Astrocyte (in vitro differentiated cells and primary cell): Measurements from ENCODE around the gene ZNF268.

Experiments
- CTCF ChIP-seq: IDR thresholded peaks from 2 replicates; pipeline ENCODE4 v1.5.1; 2011; ENCODE audit warnings: low read depth, mild to moderate bottlenecking, inconsistent platforms, low read length, moderate library complexity; ENCODE audit not compliant: insufficient read depth
- EZH2 ChIP-seq: IDR thresholded peaks from 2 replicates; pipeline ENCODE4 v1.6.1; 2012; ENCODE audit warnings: mild to moderate bottlenecking, low read length, inconsistent platforms; ENCODE audit not compliant: insufficient read depth

DNA sequence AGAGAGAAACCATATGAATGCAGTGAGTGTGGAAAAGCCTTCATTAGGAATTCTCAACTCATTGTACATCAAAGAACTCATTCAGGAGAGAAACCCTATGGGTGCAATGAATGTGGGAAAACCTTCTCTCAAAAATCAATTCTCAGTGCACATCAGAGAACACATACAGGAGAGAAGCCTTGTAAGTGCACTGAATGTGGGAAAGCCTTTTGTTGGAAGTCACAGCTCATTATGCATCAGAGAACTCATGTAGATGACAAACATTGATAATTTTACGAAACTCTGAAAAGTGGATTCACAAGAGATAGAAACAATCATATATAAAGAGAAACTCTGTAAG, 22.9 kb downstream of the ZNF268 start:
- TF ChIP-seq CTCF (no peak), EZH2 (no peak)
